Natural killer cell (primary cell): ENCODE results near the gene MOCS3. TPM values are rescaled to one million over a fixed set of nuclear protein-coding genes. Genes with fewer than 3 reads are reported as not detected.

Experiments used
- ATAC-seq, 3 donors: fragments of 150-1000 bp in 2 of 3; fragments of 200-7000 bp in 1 of 3; cut with Tn5 transposase; 1 replicate in 1 of 3; 2 replicates in 2 of 3; pipeline ENCODE4 v1.10.0; 2021; ENCODE audit warnings: mild to moderate bottlenecking in 2 of 3, moderate library complexity in 2 of 3
- DNase-seq, 2 donors: peaks; one replicate each; pipeline versions ENCODE4 v3.0.0 to v3.0.0-alpha.2; 2013 to 2021; ENCODE audit warnings: mixed read lengths in 1 of 2
- H3K27ac ChIP-seq: one replicate; pipeline ENCODE4 v1.5.1; 2013; ENCODE audit warnings: mild to moderate bottlenecking, low read length
- H3K27me3 ChIP-seq: one replicate; pipeline ENCODE4 v1.6.1; 2013; ENCODE audit warnings: low read length; ENCODE audit not compliant: control insufficient read depth, insufficient read depth
- H3K36me3 ChIP-seq: one replicate; pipeline ENCODE4 v1.6.1; 2013; ENCODE audit warnings: low read length; ENCODE audit not compliant: control insufficient read depth, insufficient read depth
- H3K4me1 ChIP-seq: one replicate; pipeline ENCODE4 v1.6.1; 2013; ENCODE audit warnings: low read length; ENCODE audit not compliant: control insufficient read depth, insufficient read depth
- H3K4me3 ChIP-seq: one replicate; pipeline ENCODE4 v1.5.1; 2013; ENCODE audit warnings: low read length
- H3K9me3 ChIP-seq: one replicate; pipeline ENCODE4 v1.6.1; 2013; ENCODE audit warnings: low read length; ENCODE audit not compliant: control insufficient read depth, insufficient read depth
- H3K27ac Mint-ChIP-seq, 2 donors: one replicate each; pipeline ENCODE4 v1.8.0; 2022; ENCODE audit warnings: mild to moderate bottlenecking in 2 of 2, mixed read lengths in 2 of 2, moderate library complexity in 1 of 2
- H3K27me3 Mint-ChIP-seq, 2 donors: one replicate each; pipeline ENCODE4 v1.8.0; 2022; ENCODE audit warnings: low read depth in 2 of 2, mixed read lengths in 2 of 2
- H3K36me3 Mint-ChIP-seq: one replicate; pipeline ENCODE4 v1.8.0; 2022; ENCODE audit warnings: mixed read lengths
- H3K4me1 Mint-ChIP-seq, 2 donors: one replicate each; pipeline ENCODE4 v1.8.0; 2022; ENCODE audit warnings: mixed read lengths in 2 of 2
- H3K4me3 Mint-ChIP-seq: one replicate; pipeline ENCODE4 v1.8.0; 2022; ENCODE audit warnings: mild to moderate bottlenecking, moderate library complexity, mixed read lengths
- H3K9me3 Mint-ChIP-seq, 2 donors: one replicate each; pipeline ENCODE4 v1.8.0; 2022; ENCODE audit warnings: mixed read lengths in 2 of 2
- CTCF ChIP-seq: fragments of 200-600 bp; IDR thresholded peaks from one replicate; pipeline ENCODE4 v1.8.0; 2022; ENCODE audit warnings: antibody characterized with exemption
- WGBS: methylation state at CpG from one replicate; pipeline ENCODE4 v1.1.7; 2013; ENCODE audit warnings: missing lambda C conversion rate; ENCODE audit not compliant: insufficient coverage; 5-methylcytosine and 5-hydroxymethylcytosine counted together
- intact Hi-C: fragments of 100-400 bp; cut with micrococcal nuclease; formaldehyde crosslinking; loops from one replicate; pipeline ENCODE4 v1.14.2; 2022
- total RNA-seq, 4 donors: library from RNA; stranded (reverse); fragments of 120-200 nt in 1 of 4; gene quantifications; one replicate each; pipeline versions ENCODE4 v1.2.3 to v1.2.4, GENCODE V29; 2013 to 2022

MOCS3 gene
- total RNA-seq, 3 donors from 2014 or later (not counting 1 experiment from before 2014, with no cell fraction given) = 2.2 to 2.5 (median 2.3) TPM

- no peaks in the 10 kb centered on the region for H3K27me3 ChIP-seq
- H3K4me3 Mint-ChIP-seq = no peak overlapping the region
- no peaks in the 10 kb centered on the region for H3K9me3 ChIP-seq
- no peak for ATAC-seq
- intact Hi-C loops = no loop called here
- H3K36me3 ChIP-seq = peaks cover 24% of the 10 kb centered on the region
- no peak overlapping the region for H3K27ac ChIP-seq
- 76% methylated on average over 5 of the region's 8 CpGs for WGBS
- no peak for DNase-seq
- H3K36me3 Mint-ChIP-seq = no peaks in the 10 kb centered on the region
- H3K4me1 ChIP-seq = peaks cover 11% of the 10 kb centered on the region
- H3K9me3 Mint-ChIP-seq = no peaks in the 10 kb centered on the region
- no peak overlapping the region for H3K4me3 ChIP-seq
- TF ChIP-seq CTCF = no peak
- peaks cover 65 to 72% of the 10 kb centered on the region in 2 donors for H3K4me1 Mint-ChIP-seq
- H3K27me3 Mint-ChIP-seq = no peaks in the 10 kb centered on the region
- H3K27ac Mint-ChIP-seq = peak overlapping the region; percentile 71 to 81
These were observed 36.7 kb upstream of the MOCS3 start for GRCh38 chr20:50921803-50922501.

DNA sequence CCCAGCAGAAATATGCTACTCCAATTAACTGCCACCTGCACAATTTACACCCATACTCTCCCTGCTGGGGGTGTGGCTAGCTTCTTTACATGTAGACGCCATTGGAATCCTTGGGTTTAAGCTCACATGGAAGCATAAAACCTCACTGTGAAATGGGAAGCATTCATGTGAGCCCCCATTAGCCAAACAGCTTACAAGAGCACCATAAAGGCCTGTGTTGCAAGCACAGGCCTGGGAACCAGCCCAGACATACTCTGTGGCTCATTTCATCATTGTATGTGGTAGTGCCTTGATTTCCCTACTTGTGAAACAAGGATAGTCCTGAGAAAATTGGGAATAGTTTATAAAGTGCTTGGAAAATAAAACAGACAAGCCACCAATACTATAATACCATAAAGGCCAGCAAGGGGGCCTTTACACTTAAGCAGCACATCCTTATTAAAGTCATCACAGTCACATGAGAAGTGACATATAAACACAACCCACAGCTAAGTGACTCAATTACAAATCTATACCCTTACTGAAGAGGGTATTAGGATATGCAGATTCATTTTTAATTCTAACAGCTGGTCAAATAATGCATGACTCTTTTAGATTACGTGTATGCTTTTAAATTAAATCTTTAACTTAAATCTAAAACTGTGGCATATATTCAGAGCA lies 34.2 kb upstream of the MOCS3 start:
- H3K4me3 Mint-ChIP-seq = no peak overlapping the region
- Histone ChIP-seq H3K4me1 (peaks cover 17% of the 10 kb centered on the region), H3K9me3 (no peaks in the 10 kb centered on the region), H3K27ac (no peak overlapping the region), H3K36me3 (peaks cover 32% of the 10 kb centered on the region), H3K4me3 (no peak overlapping the region), H3K27me3 (no peaks in the 10 kb centered on the region)
- DNase-seq = no peak
- H3K4me1 Mint-ChIP-seq = peaks cover 64 to 72% of the 10 kb centered on the region in 2 donors
- H3K9me3 Mint-ChIP-seq = no peaks in the 10 kb centered on the region
- TF ChIP-seq CTCF = no peak
- peak overlapping the region; percentile 27 to 69 for H3K27ac Mint-ChIP-seq
- H3K27me3 Mint-ChIP-seq = no peaks in the 10 kb centered on the region
- H3K36me3 Mint-ChIP-seq = no peaks in the 10 kb centered on the region
- 81% methylated on average over 2 of the region's 2 CpGs for WGBS
- intact Hi-C loops = no loop called here
- ATAC-seq = no peak

- Histone ChIP-seq H3K27me3 (no peaks in the 10 kb centered on the region), H3K9me3 (no peaks in the 10 kb centered on the region), H3K27ac (no peak overlapping the region), H3K36me3 (peaks cover 29% of the 10 kb centered on the region), H3K4me3 (no peak overlapping the region), H3K4me1 (peaks cover 23% of the 10 kb centered on the region)
- ATAC-seq (no peak), DNase-seq (no peak)
- Mint-ChIP-seq H3K4me3 (no peak overlapping the region), H3K36me3 (no peaks in the 10 kb centered on the region), H3K27me3 (no peaks in the 10 kb centered on the region), H3K9me3 (no peaks in the 10 kb centered on the region), H3K4me1 (peaks cover 56 to 62% of the 10 kb centered on the region in 2 donors), H3K27ac (peak overlapping the region; percentile 69 to 98)
- intact Hi-C loops = no loop called here
- TF ChIP-seq CTCF = no peak
- WGBS = no CpG with 5 or more reads among the region's 1 CpG
These were observed 32.1 kb upstream of the MOCS3 start for GRCh38 chr20:50926530-50926929.
